ENCODE results near the gene NMNAT2.

The NMNAT2 gene

DNA sequence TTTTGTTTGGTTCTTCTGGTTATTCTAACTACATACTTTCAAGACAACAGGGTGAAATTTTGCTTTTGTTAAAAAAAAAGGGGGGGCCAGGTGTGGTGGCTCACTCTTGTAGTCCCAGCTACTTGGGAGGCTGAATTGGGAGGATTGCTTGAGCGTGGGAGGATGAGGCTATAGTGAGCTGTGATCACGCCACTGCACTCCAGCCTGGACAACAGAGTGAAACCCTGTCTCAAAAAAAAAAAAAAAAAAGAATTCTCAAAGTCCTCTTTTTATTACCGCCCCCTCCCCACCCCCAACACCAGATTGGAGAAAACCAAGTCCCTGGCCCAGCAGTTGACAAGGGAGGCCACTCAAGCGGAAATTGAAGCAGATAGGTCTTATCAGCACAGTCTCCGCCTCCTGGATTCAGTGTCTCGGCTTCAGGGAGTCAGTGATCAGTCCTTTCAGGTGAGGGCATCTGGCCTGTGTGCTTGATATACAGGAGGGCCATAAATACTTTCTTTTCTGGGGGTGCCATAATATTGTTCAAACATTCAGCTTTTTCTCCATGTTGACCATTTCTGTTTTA lies 181.9 kb downstream of the NMNAT2 start:
- no peak for DNase-seq (ENCODE audit: low read depth)

DNA sequence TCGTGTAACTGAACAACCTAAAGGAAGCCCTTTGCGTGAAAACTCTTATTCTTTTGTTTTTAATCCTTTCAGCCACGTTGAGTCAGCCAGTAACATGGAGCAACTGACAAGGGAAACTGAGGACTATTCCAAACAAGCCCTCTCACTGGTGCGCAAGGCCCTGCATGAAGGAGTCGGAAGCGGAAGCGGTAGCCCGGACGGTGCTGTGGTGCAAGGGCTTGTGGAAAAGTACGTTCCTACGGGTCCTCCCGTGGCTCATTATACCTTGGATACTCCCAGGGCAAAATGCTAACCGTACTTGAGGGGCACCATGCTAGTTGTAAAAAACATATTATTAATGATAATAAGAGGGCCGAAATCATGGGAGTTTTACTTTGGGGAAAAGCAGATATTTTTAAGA lies 182.7 kb downstream of the NMNAT2 start:
- no peak for DNase-seq (ENCODE audit: low read depth)

DNA sequence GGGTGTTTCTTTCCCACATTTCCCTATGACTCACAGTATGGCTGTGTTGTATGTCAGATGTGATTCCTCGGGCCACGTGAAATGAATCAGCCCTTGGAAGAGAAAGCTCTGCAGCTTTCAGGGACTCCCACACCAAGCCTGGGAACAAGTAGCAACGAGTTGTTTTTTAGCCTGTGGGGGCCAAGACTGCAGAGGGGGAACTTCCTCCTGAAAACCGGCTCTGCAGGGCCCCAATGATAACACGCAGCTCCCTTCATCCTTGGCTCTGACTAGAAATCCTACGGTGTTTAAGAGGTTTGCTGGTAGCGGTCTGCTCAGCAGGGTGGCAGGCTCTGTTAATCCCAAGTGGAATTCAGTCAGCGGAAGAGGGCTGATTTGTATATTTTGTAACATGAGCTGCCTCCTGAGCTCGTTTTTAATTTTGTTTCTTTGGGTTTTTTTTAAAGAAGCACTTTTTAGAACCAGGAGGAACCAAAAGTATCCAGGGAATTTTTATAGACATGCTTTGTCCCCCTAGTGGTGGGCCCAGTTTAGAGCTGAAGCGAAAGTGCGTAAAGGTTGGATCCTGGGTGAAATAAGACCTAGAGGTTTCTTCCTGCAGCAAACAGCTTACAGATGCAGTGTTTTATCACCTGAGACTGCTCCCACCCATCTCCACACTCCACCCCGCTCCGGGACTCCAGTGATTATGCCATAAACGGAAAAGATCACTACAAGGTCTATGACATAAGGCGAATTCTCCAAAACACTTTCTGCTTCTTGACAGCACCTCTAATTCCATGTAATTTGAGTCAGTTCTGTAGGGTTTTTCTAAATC lies 183.3 kb downstream of the NMNAT2 start:
- DNase-seq (ENCODE audit: low read depth), result no peak

DNA sequence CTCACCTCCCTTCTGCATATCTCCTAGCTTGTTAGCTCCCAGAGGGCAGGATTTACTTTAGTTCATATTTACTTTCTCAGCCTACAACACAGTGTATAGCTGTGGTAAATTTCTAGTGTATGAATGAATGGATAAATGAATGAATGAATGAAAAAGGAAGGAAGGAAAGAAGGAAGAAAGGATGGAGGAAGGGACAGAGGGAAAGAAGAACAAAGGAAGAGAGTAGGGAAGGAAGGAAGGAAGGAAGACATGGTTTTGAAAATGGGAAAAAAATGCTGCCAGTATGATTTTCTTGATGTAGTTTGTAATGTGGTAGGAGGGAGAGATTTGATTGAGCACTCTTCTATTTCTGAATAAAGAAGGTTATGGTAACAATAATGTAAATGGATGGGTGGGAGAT lies 185.1 kb downstream of the NMNAT2 start:
- no peak for DNase-seq (ENCODE audit: low read depth)

DNA sequence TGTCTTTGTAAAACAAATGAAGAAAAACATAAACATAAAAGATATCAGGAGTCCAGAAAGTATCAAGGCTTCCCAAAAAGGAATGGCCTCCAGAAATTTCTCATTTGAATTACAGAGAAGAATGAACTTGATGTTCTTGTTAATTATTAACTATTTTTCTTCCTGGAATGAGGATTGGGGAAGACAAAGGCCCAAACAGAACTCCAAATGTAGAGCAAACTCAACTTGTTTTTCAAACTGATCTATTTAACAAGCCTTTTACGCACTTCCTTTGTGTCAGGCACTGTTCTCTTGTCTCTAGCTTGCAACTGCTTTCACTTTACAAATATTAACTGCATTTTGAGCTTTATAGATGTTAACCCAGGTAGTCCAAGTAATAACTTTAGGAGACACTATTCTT lies 186.6 kb downstream of the NMNAT2 start:
- DNase-seq (ENCODE audit: low read depth), result no peak

DNA sequence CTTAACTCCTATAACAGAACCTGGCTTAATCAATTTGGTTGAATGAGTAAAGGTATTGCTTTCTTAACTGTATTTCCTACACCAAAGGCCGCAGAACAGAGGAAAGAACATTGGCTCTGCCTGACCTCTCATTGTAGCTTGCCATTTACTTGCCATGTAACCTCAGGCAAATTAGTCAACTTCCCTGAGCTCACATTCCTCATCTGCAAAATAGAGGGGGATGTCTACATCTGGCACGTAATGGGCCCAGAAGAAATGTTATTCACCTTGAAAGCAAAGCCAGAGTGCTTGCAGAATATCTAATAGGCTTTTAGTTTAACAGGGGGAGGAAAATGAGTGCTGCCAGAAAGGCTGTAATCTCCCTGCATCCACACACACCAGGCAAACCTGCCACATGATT lies 187.8 kb downstream of the NMNAT2 start:
- no peak for DNase-seq (ENCODE audit: low read depth)

DNA sequence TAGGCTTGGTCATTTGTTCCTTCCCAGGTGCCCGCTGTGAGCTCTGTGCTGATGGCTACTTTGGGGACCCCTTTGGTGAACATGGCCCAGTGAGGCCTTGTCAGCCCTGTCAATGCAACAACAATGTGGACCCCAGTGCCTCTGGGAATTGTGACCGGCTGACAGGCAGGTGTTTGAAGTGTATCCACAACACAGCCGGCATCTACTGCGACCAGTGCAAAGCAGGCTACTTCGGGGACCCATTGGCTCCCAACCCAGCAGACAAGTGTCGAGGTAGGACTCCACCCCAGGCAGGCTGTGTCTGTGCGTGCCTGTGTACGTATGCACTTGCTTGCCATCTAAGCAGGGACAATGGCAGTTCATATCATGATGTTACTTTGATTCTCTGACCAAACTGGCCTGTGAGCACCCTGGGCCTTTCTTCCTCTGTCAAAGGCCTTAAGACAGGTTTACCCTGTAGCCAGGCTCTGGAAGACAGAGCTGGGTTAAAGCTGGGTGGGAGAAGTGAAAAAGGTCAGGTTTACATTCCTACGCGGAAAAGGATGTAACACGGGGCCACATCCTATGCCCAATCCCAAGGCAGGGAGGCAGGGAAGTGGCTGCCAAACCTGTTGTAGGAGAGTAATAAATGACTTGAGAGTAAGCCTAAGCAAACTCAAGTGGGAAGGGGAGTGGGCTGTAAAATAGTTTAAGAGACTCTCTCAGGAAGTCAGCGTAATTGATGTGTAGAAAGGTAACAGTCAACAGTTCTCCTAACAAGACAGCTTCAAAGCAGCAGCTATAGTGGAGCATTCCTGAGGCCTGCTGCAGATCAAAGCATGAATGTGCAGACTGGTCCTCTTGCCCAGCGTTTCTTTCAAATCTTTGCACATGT lies 189.6 kb downstream of the NMNAT2 start:
- no peak for DNase-seq (ENCODE audit: low read depth)

DNA sequence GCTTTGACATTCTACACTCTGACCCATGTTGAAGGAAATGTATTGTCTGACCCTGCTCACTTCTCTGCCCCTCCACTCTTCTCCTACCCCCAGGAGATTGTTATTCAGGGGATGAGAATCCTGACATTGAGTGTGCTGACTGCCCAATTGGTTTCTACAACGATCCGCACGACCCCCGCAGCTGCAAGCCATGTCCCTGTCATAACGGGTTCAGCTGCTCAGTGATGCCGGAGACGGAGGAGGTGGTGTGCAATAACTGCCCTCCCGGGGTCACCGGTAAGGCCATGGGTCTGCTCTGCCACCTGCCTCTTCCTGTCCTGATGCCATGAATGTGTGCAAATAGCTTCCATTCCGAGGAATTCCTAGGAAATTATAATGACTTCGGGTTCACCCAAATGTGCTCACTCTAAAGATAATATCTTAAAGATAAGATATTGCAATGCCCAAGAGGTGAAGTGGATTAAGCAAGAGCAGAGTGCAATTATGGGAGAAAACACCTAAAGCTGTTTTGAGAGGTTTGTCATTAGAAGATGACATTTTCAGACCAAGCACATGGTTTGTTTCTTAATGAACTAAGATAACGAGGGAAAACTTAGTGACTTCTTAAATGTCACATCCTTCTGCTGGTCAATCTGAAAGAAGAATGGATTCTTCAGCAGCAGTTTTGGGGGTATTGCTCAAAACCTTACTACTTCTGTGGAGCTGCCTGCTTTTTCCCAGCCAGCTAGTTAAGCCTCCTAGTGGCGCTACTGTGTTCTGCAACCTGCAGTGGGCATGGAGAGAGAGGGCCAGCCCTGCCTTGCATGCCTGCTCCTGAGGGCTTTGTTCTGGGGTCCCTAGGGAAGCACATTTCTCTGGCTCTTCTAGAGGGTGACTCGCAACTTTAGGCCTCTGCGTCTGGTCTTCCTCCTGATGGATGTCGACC lies 190.5 kb downstream of the NMNAT2 start:
- DNase-seq (ENCODE audit: low read depth), result peak; percentile 17

DNA sequence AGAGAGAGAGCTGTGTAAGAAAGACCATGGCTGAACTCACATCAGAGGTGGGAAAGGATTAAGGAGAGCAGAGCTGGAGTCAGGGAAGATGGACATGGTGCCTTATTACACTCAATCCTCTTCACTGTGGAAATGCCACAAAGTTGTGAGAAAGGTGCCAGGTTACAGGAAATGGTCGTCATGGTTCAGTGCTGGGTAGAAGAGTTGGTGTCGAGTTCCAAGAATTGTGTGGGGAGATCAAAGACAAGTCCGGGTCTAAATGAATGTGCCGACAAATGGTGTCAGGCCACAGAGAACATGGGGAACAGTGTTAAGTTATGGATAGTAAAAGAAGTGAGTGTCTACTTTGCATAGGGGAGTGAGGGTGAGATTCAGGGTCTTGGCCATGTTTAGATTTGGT lies 191.2 kb downstream of the NMNAT2 start:
- no peak for DNase-seq (ENCODE audit: low read depth)

DNA sequence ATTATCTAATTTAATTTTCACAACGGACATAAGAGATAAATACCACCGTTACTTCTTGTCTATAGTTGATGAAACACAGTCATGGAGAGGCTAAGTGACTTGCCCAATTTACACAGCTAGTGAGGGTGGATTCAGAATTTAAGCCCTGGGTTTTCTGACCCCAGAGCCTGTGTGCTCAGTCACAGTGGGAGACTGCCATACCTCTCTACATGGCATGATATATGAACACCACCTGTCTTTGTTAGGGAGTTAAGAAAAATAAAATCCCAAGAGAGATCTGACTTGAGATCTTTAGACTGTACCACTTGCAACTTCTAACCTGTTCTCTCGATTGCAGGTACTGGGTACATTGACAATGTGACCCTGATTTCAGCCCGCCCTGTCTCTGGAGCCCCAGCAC lies 191.8 kb downstream of the NMNAT2 start:
- DNase-seq (ENCODE audit: low read depth), result no peak

DNA sequence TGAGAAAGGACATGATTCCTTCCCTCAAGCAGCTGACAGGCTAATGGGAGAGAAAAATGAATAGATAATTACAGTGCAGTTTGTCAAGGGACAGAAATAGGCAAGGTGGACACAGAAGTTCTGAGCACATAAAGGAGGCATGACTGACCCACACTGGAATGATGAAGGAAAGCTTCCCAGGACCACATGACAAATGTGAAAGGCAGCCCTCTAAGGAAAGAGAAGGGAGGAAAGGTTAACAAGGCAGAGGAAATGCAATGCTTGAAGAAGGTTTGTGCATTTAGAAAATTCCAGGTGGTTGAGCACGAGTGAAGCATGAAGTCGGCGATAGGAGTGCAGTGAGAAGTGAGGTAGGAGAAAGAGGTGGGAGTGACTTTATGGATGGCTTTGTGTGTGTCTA lies 194.7 kb downstream of the NMNAT2 start:
- DNase-seq (ENCODE audit: low read depth), result no peak

DNA sequence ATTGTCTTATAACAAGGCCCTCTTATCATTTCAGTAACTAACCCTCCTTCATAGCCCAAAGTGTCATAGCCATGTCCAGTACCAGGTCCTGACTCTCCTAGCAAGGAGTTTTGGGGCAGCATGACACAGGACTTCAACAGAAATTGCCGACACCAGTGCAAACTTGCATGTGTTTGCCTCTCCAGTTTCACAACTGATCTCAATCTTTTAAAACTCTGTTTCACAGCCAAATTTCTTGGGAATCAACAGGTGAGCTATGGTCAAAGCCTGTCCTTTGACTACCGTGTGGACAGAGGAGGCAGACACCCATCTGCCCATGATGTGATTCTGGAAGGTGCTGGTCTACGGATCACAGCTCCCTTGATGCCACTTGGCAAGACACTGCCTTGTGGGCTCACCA lies 195.3 kb downstream of the NMNAT2 start:
- no peak for DNase-seq (ENCODE audit: low read depth)

DNA sequence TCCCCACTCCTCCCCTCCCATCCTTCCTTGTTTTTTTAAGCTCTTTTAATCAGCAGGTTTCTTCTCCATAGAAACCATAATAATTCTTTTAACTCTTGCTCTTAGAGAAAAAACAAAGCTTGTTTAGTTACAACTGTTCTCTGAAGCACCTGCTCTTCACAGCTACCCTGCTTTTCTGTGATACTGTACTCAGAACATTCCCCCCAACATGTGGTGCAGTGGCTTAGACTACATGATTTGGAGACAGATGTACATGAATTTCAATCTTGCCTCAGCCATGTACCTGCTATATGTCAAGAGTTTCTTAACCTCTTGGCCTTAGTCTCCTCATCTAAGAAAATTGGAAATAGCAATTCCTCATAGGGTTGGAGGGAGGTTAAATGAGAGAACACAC lies 198.6 kb downstream of the NMNAT2 start:
- DNase-seq (ENCODE audit: low read depth), result no peak

DNA sequence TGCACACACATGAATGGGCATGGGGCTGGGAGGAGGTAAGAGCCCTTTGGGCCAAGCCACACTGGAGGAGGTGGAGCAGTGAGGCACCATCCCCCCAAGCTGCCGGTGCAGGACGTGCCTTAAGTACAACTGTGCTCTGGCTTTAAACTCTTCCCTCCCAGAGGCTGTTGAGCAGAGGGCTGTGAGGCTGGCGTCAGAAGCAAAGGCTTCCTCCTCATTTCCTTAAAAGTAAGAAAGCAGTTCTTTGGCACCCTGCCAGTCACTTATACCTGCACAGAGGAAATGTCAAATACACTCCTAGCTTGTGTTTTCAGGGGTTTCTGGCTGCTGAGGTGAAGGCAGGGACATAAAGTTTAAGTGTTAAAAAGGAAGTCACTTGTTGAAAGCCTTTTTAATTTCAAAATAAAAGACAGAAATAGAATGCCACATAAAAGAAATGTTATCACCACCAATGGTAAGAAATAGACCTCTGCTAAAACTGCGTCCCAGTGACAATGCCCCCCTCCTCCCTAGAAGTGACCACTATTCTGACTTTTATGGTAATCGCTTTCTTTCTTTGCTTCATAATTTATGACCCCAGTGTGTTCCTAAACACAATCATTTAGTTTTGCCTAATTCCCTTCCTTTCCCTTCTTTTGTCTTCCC lies 199.1 kb downstream of the NMNAT2 start:
- DNase-seq (ENCODE audit: low read depth), result peak; percentile 7

DNA sequence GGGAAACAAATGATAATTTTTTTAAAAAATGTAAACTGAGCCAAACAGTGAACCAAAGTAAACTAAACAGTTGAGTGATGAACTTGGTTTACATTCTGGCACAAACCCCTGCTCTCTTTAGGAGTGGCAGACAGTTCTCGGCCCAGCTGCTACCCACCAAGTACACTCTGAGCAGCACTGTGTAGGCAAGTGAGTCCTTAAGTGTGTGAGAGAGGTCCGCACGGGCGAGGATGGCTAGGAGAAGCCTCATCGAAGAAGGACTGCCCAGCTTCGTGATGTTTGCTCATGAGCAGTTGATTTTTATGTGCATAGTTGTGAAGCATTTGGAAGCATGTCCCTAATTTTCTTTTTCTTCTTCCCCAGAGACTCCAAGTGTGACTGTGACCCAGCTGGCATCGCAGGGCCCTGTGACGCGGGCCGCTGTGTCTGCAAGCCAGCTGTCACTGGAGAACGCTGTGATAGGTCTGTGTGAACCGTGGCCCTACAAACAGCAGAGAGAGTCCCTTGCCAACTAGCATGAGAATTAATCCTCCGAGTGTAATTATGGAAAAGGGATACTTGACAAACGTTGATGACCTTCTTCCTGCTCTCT lies 200.1 kb downstream of the NMNAT2 start:
- DNase-seq (ENCODE audit: low read depth), result no peak

DNA sequence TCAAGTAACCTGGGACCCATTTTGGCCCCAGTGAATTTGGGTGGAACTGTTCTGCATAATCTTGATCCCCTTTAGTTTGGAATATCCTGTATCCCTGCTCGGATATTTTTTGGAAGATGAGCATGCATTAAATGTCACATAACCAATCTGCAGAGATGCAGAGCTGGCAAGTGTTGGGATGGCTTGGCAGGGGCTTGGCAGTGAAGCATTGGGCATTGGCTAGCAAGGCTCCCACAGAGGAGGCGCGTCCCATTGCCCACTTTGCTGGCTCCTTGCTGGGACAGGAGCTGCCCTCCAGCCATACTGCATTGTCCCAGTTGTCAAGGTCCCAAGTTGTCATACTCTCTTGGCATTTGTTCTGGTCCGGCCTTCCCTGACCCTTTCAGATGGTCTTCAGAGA lies 202.2 kb downstream of the NMNAT2 start:
- DNase-seq (ENCODE audit: low read depth), result no peak

DNA sequence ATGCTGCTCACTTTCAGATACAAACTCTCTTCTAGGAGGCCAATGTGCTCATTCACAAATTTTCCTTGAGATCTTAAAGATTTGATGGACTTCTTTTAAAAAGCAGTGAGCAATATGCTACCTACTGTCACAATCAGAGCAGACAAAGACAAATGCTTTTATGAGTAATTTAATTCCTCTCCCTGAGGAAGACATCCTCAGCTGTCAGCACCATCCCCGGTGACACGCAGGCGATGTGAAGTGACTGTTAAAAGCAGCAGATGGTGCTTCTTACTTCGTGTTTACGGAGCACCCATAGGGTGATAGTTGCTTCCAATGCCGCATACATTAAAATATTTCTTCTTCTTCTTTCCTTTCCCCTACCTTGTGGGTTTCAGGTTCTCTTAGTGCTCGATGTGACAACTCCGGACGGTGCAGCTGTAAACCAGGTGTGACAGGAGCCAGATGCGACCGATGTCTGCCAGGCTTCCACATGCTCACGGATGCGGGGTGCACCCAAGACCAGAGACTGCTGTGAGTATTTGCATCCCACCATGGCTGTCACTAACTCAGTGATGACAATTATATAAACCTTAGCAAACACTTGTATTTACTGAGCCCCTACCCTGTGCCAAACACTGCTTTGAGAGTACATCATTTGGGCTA lies 203.0 kb downstream of the NMNAT2 start:
- no peak for DNase-seq (ENCODE audit: low read depth)

DNA sequence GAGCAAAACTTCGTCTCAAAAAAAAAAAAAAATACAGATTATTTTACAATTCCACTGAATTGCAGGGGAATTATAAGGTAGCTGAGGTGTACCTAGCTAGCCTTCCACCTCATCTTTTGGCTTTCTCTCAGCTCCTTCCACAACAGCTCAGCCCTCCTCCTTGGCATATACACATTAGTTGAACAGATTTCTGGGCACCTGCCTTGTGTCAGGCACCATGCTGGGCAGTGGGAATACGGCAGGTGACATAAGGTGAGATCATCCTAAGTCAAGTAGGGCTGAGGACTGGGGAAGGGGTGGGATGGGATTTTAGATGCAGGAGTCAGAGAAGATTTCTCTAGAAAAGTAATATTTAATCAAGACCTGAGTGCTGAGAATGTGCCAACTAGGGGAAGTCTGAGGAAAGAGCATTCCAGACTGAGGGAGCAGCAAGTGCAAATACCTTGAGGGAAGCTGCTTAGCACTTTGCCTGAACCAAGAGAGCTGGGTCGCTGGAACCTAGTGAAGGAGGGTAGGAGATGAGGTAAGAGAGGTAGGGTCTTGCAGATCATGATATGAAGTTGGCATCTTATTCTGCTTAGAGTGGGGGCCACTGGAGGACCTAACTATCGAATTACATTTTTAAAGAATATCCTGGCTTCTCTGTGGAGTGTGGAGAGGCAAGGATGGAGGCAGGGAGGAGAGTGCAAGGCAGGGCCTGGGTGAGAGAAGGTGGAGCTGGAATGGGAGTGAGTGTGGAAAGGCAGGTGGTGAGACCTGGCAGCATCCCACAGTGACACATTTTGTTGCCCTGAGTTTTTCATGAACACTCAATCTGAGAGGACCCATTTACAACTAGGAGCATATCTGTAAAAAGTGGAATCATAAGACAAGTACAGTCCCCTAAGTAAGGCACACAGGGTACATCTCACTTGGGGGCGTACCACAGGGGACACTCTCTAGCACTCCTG lies 203.9 kb downstream of the NMNAT2 start:
- no peak for DNase-seq (ENCODE audit: low read depth)

DNA sequence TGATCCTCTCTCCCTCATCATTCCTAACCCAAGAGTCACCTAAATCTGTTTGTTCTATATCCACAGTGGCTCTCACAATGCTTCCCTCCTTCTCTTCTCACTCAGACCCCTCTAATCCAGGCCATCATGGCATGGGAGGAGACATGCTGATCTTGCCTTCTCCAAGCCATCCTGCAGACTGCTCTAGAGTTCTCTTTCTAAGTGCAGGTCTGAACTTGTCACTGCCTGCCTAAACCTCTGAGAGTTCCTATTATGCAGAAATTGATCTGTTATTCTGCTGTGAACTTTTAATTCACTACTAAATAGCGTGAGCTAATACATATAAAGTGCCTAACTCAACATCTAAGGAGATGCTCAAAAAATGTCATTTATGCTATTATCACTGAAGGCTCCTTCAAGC lies 205.3 kb downstream of the NMNAT2 start:
- no peak for DNase-seq (ENCODE audit: low read depth)

All from activated T-cell treated with anti-CD3 and anti-CD28 coated beads for 24 hours (primary cell).